Subcutaneous abdominal adipose tissue (tissue), 5 donors: ENCODE results near the gene TMEM91.
A peak's percentile ranks its signal among the peaks of the same experiment; 100 is the strongest.
"Not testable (repeated sequence)": the region's sequence is repeated elsewhere in the genome, so short reads cannot be mapped to it uniquely, and the experiment has no call there.

ENCODE experiments used
- H3K27ac ChIP-seq: one replicate; pipeline ENCODE4 v1.7.0; 2013; ENCODE audit warnings: low read depth, mild to moderate bottlenecking, inconsistent platforms, low read length, moderate library complexity
- H3K27me3 ChIP-seq, 5 donors: one replicate each; pipeline ENCODE4 v1.7.0; 2013; ENCODE audit warnings: low read length in 5 of 5, inconsistent platforms in 1 of 5; ENCODE audit not compliant: control insufficient read depth in 5 of 5, insufficient read depth in 4 of 5
- H3K36me3 ChIP-seq, 5 donors: one replicate each; pipeline ENCODE4 v1.7.0; 2013; ENCODE audit warnings: low read length in 5 of 5; ENCODE audit not compliant: control insufficient read depth in 5 of 5, insufficient read depth in 5 of 5
- H3K4me1 ChIP-seq, 5 donors: one replicate each; pipeline ENCODE4 v1.7.0; 2013; ENCODE audit warnings: low read length in 5 of 5, mild to moderate bottlenecking in 3 of 5, moderate library complexity in 1 of 5; ENCODE audit not compliant: control insufficient read depth in 5 of 5, insufficient read depth in 5 of 5
- H3K4me3 ChIP-seq, 5 donors: one replicate each; pipeline ENCODE4 v1.7.0; 2013; ENCODE audit warnings: low read length in 5 of 5, low read depth in 1 of 5
- H3K9ac ChIP-seq, 5 donors: one replicate each; pipeline ENCODE4 v1.7.0; 2013; ENCODE audit warnings: low read length in 5 of 5, mild to moderate bottlenecking in 4 of 5, moderate library complexity in 3 of 5
- H3K9me3 ChIP-seq, 5 donors: one replicate each; pipeline ENCODE4 v1.7.0; 2013; ENCODE audit warnings: low read length in 5 of 5; ENCODE audit not compliant: control insufficient read depth in 5 of 5
- donor health status: healthy.
- donor health status: healthy.
- donor health status: healthy.
- donor health status: healthy.
- donor health status: healthy.

The TMEM91 gene

GRCh38 chr19:41372501-41372900, 3.8 kb upstream of the TMEM91 start:
- Histone ChIP-seq H3K36me3 (no peaks in the 10 kb centered on the region), H3K27me3 (no peaks in the 10 kb centered on the region), H3K9me3 (no peaks in the 10 kb centered on the region), H3K4me1 (peaks cover 1 to 33% (median 27%) of the 10 kb centered on the region in 5 donors), H3K27ac (no peak overlapping the region), H3K4me3 (no peak overlapping the region), H3K9ac (no peak overlapping the region)

GRCh38 chr19:41373993-41374392, 2.3 kb upstream of the TMEM91 start:
- H3K9me3 ChIP-seq: no peaks in the 10 kb centered on the region
- H3K27me3 ChIP-seq: no peaks in the 10 kb centered on the region
- H3K36me3 ChIP-seq: peaks cover 0 to 2% (median 0%) of the 10 kb centered on the region in 5 donors
- H3K4me1 ChIP-seq: peaks cover 1 to 29% (median 27%) of the 10 kb centered on the region in 5 donors
- H3K27ac ChIP-seq: no peak overlapping the region
- no peak overlapping the region for H3K4me3 ChIP-seq
- peak overlapping the region in 1 of 5 donors; percentile 10 for H3K9ac ChIP-seq

GRCh38 chr19:41376998-41377365, 649 bp downstream of the TMEM91 start:
- no peaks in the 10 kb centered on the region for H3K27me3 ChIP-seq
- H3K9ac ChIP-seq: peak overlapping the region; percentile 38 to 73 (median 68)
- peak overlapping the region; percentile 65 to 86 (median 77) for H3K4me3 ChIP-seq
- H3K27ac ChIP-seq: no peak overlapping the region
- peaks cover 0 to 3% (median 0%) of the 10 kb centered on the region in 5 donors for H3K36me3 ChIP-seq
- H3K9me3 ChIP-seq: no peaks in the 10 kb centered on the region
- H3K4me1 ChIP-seq: peaks cover 1 to 39% (median 27%) of the 10 kb centered on the region in 5 donors

- no peak overlapping the region for H3K4me3 ChIP-seq
- no peaks in the 10 kb centered on the region for H3K9me3 ChIP-seq
- H3K27ac ChIP-seq: no peak overlapping the region
- peaks cover 1 to 39% (median 27%) of the 10 kb centered on the region in 5 donors for H3K4me1 ChIP-seq
- no peak overlapping the region for H3K9ac ChIP-seq
- no peaks in the 10 kb centered on the region for H3K27me3 ChIP-seq
- peaks cover 0 to 9% (median 4%) of the 10 kb centered on the region in 5 donors for H3K36me3 ChIP-seq
These were observed 1.8 kb downstream of the TMEM91 start for GRCh38 chr19:41377977-41378709.

DNA sequence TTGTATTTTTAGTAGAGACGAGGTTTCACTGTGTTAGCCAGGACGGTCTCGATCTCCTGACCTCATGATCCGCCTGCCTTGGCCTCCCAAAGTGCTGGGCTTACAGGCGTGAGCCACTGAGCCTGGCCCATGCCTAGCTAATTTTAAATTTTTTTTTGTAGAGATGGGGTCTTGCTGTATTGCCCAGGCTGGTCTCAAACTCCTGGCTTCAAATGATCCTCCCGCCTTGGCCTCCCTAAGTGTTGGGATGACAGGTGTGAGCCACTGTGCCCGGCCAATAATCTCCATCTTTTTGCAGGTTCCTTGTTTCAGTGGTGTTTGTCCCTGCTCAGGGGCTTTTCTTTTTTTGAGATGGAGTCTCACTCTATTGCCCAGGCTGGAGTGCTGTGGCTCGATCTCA, 5.2 kb downstream of the TMEM91 start:
- H3K27me3 ChIP-seq, H3K27ac ChIP-seq, H3K9ac ChIP-seq, H3K9me3 ChIP-seq, H3K4me3 ChIP-seq: not testable (repeated sequence)
- Histone ChIP-seq H3K4me1 (peaks cover 0 to 24% (median 7%) of the 10 kb centered on the region in 5 donors), H3K36me3 (peaks cover 0 to 20% (median 14%) of the 10 kb centered on the region in 5 donors)

DNA sequence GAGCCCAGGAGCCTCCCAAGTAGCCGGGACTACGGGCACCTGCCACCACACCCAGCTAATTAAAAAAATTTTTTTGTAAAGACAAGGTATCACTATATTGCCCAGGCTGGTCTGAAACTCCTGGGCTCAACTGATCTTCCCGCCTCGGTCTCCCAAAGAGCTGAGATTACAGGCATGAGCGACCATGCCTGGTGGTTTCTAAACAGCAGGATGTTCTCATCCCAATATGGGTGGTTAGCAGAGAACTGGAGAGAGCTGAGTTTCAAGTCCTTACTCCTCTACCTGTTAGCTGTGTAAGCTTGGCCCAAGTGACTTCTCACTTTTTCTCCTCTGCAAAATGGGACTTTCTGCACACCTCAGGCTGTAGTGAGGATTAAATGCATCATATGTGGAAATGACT, 8.0 kb downstream of the TMEM91 start:
- no peak overlapping the region for H3K4me3 ChIP-seq
- no peak overlapping the region for H3K9ac ChIP-seq
- peaks cover 0 to 9% (median 0%) of the 10 kb centered on the region in 5 donors for H3K4me1 ChIP-seq
- no peak overlapping the region for H3K27ac ChIP-seq
- no peaks in the 10 kb centered on the region for H3K9me3 ChIP-seq
- no peaks in the 10 kb centered on the region for H3K27me3 ChIP-seq
- peaks cover 0 to 41% (median 28%) of the 10 kb centered on the region in 5 donors for H3K36me3 ChIP-seq

- H3K27ac ChIP-seq: no peak overlapping the region
- peaks cover 0 to 57% (median 45%) of the 10 kb centered on the region in 5 donors for H3K36me3 ChIP-seq
- no peaks in the 10 kb centered on the region for H3K27me3 ChIP-seq
- no peak overlapping the region for H3K9ac ChIP-seq
- H3K9me3 ChIP-seq: no peaks in the 10 kb centered on the region
- no peaks in the 10 kb centered on the region for H3K4me1 ChIP-seq
- no peak overlapping the region for H3K4me3 ChIP-seq
These were observed 10.1 kb downstream of the TMEM91 start for GRCh38 chr19:41386442-41386841.

GRCh38 chr19:41391618-41392017, 15.3 kb downstream of the TMEM91 start:
- no peak overlapping the region for H3K9ac ChIP-seq
- peaks cover 0 to 8% (median 5%) of the 10 kb centered on the region in 5 donors for H3K4me1 ChIP-seq
- no peak overlapping the region for H3K27ac ChIP-seq
- H3K27me3 ChIP-seq: no peaks in the 10 kb centered on the region
- H3K36me3 ChIP-seq: peaks cover 0 to 46% (median 38%) of the 10 kb centered on the region in 5 donors
- H3K9me3 ChIP-seq: no peaks in the 10 kb centered on the region
- no peak overlapping the region for H3K4me3 ChIP-seq

- Histone ChIP-seq H3K4me1 (peaks cover 3 to 13% (median 9%) of the 10 kb centered on the region in 5 donors), H3K27ac (no peak overlapping the region), H3K4me3 (no peak overlapping the region), H3K9me3 (no peaks in the 10 kb centered on the region), H3K9ac (no peak overlapping the region), H3K36me3 (peaks cover 0 to 36% (median 29%) of the 10 kb centered on the region in 5 donors), H3K27me3 (no peaks in the 10 kb centered on the region)
These were observed 16.4 kb downstream of the TMEM91 start for GRCh38 chr19:41392775-41393174.

DNA sequence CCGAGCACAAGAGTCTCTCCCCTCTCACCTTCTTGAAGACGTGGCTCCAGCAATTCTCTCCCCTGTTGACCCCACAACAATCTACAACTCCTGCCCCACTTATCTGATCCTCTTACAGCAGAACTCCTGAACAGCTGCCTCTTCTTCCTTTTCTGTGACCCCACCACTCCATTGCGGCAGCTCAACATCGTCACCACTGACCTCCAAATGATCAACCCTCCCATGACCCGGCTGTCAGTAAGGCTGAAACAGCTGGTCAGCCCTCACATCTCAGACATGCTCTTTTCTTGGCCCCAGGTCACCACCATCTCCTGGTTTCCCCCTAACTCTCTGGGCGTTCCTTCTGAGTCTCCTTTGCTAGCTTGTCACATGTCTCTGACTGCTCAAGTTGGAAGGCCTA, 19.0 kb downstream of the TMEM91 start:
- peaks cover 0 to 18% (median 16%) of the 10 kb centered on the region in 5 donors for H3K36me3 ChIP-seq
- no peak overlapping the region for H3K9ac ChIP-seq
- H3K4me3 ChIP-seq: no peak overlapping the region
- H3K4me1 ChIP-seq: peaks cover 9 to 29% (median 25%) of the 10 kb centered on the region in 5 donors
- no peaks in the 10 kb centered on the region for H3K27me3 ChIP-seq
- H3K9me3 ChIP-seq: no peaks in the 10 kb centered on the region
- no peak overlapping the region for H3K27ac ChIP-seq
